Transverse colon (tissue), 4 donors: Measurements from ENCODE around the gene ADD1. TPM values are rescaled to one million over a fixed set of nuclear protein-coding genes. Genes with fewer than 3 reads are reported as not detected.

Experiments used
- DNase-seq: peaks from one replicate; pipeline ENCODE4 v3.0.0-alpha.2; 2019
- H3K27ac ChIP-seq, 4 donors: fragments of 200-600 bp; sonication (generic); 2 replicates each; pipeline ENCODE4 v1.5.1; 2016 to 2018; ENCODE audit warnings: inconsistent platforms in 4 of 4
- H3K27me3 ChIP-seq: fragments of 200-600 bp; sonication (generic); 2 replicates; pipeline ENCODE4 v1.5.1; 2017; ENCODE audit warnings: inconsistent platforms
- H3K36me3 ChIP-seq, 4 donors: fragments of 200-600 bp; sonication (generic); 2 replicates each; pipeline ENCODE4 v1.5.1; 2017 to 2019; ENCODE audit warnings: inconsistent platforms in 4 of 4
- H3K4me1 ChIP-seq, 4 donors: fragments of 200-600 bp; sonication (generic); 2 replicates each; pipeline ENCODE4 v1.5.1; 2017 to 2020; ENCODE audit warnings: inconsistent platforms in 4 of 4
- H3K4me3 ChIP-seq, 4 donors: fragments of 200-600 bp; sonication (generic); 1 replicate in 1 of 4; 2 replicates in 3 of 4; pipeline versions ENCODE4 v1.5.1 to v1.6.1; 2017 to 2019; ENCODE audit warnings: inconsistent platforms in 4 of 4
- H3K9me3 ChIP-seq, 2 donors: fragments of 200-600 bp; sonication (generic); 2 replicates each; pipeline ENCODE4 v1.5.1; 2017 to 2019; ENCODE audit warnings: inconsistent platforms in 2 of 2
- EP300 ChIP-seq: sonication (generic); formaldehyde crosslinking; IDR thresholded peaks from one replicate; pipeline ENCODE4 v1.6.1; 2017; ENCODE audit warnings: antibody characterized with exemption, low read depth
- POLR2A ChIP-seq: fragments of 450-650 bp; IDR thresholded peaks from one replicate; pipeline ENCODE4 v1.6.1; 2016; ENCODE audit warnings: antibody characterized with exemption, mild to moderate bottlenecking, moderate library complexity
- POLR2AphosphoS5 ChIP-seq, 3 donors: sonication (generic); formaldehyde crosslinking; IDR thresholded peaks; one replicate each; pipeline ENCODE4 v1.6.1; 2016; ENCODE audit warnings: antibody characterized with exemption in 3 of 3
- WGBS, 2 donors: methylation state at CpG; one replicate each; pipeline ENCODE4 v1.1.5; 2018; ENCODE audit warnings: low coverage in 1 of 2; 5-methylcytosine and 5-hydroxymethylcytosine counted together
- in situ Hi-C, 4 donors: fragments of 200-750 bp; cut with MboI; loops; one replicate each; pipeline versions ENCODE4 v1.15.0 to v1.15.1; 2017; ENCODE audit warnings: low sequenced_read_pairs in 3 of 4, low pct_ligation_motif_present in 1 of 4, low pct_unique_long_range_greater_than_20kb in 1 of 4
- intact Hi-C: fragments of 100-400 bp; cut with DNase I; formaldehyde crosslinking; loops from one replicate; pipeline ENCODE4 v1.15.1; 2023; ENCODE audit warnings: low total_unique reads
- total RNA-seq, 4 donors: library from RNA; depleted of rRNA; stranded (reverse); fragments of >200 nt; gene quantifications; one replicate each; pipeline ENCODE4 v1.1.0, GENCODE V29; 2016
- TF ChIP-seq, protein P1 (sequence below), 5 experiments: fragments of 200-600 bp in 3 of 5; fragments of 450-650 bp in 2 of 5; sonication (generic) in 3 of 5; IDR thresholded peaks; 1 replicate in 2 of 5; 2 replicates in 3 of 5; pipeline ENCODE4 v1.5.1; 2016 to 2017; ENCODE audit warnings: antibody characterized with exemption in 5 of 5, inconsistent platforms in 3 of 5, mild to moderate bottlenecking in 2 of 5, moderate library complexity in 1 of 5

ADD1 gene
- total RNA-seq, 4 donors from 2014 or later: 218 to 392 (median 299) TPM

DNA sequence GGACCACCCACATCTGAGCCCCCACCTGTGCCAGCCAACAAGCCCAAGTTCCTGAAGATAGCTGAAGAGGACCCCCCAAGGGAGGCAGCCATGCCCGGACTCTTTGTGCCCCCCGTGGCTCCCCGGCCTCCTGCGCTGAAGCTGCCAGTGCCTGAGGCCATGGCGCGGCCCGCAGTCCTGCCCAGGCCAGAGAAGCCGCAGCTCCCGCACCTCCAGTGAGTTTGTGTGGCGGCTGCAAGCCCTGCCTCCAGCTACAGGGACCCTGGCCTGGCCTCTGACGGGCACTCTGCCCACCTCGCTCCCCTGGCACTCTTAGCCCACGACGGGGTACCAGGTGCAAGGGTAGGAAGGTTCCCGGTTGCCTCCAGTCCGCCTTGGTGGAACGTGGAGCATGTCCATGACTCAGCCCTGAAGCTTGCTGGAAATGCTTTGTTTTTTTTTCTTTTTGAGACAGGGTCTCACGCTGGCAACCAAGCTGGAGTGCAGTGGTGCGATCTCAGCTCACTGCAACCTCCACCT, 13.7 kb upstream of the ADD1 start:
- Histone ChIP-seq H3K36me3 (peaks cover 0 to 5% (median under 1%) of the 10 kb centered on the region in 4 donors), H3K9me3 (no peaks in the 10 kb centered on the region), H3K27me3 (no peaks in the 10 kb centered on the region), H3K27ac (no peak overlapping the region), H3K4me3 (no peak overlapping the region), H3K4me1 (peaks cover 0 to 3% (median 0%) of the 10 kb centered on the region in 4 donors)
- TF ChIP-seq, protein P1, sequence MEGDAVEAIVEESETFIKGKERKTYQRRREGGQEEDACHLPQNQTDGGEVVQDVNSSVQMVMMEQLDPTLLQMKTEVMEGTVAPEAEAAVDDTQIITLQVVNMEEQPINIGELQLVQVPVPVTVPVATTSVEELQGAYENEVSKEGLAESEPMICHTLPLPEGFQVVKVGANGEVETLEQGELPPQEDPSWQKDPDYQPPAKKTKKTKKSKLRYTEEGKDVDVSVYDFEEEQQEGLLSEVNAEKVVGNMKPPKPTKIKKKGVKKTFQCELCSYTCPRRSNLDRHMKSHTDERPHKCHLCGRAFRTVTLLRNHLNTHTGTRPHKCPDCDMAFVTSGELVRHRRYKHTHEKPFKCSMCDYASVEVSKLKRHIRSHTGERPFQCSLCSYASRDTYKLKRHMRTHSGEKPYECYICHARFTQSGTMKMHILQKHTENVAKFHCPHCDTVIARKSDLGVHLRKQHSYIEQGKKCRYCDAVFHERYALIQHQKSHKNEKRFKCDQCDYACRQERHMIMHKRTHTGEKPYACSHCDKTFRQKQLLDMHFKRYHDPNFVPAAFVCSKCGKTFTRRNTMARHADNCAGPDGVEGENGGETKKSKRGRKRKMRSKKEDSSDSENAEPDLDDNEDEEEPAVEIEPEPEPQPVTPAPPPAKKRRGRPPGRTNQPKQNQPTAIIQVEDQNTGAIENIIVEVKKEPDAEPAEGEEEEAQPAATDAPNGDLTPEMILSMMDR (IDR thresholded peaks at IDR 0.05): no peak
- TF ChIP-seq EP300 (no peak), POLR2A (no peak), POLR2AphosphoS5 (IDR thresholded peaks at IDR 0.05) (no peak)
- WGBS, 2 donors: 90 to 97% methylated on average over 2 to 19 of the region's 19 CpGs
- DNase-seq: no peak
- in situ Hi-C loops: no loop called here
- intact Hi-C loops: no loop called here

DNA sequence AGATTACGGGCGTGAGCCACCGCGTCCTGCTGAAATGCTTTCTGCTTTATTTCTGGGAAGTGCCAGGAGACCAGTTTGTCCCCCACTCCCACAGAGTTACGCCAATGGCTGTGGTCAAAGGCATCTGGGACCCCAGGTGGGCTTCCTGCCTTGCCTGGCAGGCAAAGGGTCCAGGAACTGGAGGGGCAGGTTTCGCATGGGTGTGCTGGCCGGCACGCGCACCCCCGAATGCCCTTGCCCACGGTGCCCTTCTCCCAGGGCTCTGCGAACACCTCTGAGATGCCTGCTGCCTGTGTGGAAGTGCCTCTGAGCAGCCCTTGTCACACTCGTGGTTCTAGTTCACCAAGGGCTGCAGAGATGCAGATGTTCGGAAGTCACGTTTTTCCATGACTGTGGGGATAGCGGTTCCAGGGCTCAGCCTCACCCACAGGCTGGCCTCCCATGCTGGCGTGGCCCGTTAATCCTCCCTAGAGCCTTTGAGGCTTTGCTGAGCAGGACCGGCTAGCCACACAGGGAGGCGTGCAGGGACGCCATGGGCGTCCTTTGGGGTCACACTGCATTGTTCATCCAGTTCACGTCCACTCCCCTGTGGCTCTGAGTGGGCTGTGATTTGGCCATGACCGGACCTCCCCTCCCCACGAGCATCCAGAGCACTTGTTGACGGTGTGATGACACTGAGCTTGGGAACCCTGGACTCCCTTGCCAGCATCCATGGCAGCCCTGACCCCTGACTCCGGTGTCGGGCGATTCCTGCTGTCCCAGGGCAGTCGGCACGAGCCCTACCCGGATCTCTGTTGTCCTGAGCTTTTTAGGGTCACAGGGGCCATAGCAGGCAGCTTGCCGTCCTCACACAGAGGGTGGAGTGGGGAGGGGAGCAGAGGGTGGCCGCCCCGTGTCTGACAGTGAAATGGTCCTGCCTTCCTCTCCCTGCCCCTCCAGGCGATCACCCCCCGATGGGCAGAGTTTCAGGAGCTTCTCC, 12.7 kb upstream of the ADD1 start:
- no peaks in the 10 kb centered on the region for H3K9me3 ChIP-seq
- in situ Hi-C loops (no loop called here), intact Hi-C loops (no loop called here)
- H3K27ac ChIP-seq: no peak overlapping the region
- 95% methylated on average over 26 of the region's 37 CpGs; no CpG with 5 or more reads in 1 of the 2 donors for WGBS, 2 donors
- H3K4me1 ChIP-seq: peaks cover 0 to 8% (median 0%) of the 10 kb centered on the region in 4 donors
- TF ChIP-seq POLR2A (no peak), EP300 (no peak), POLR2AphosphoS5 (IDR thresholded peaks at IDR 0.05) (no peak)
- TF ChIP-seq, protein P1 (IDR thresholded peaks at IDR 0.05): no peak
- peak; percentile 6 for DNase-seq
- H3K27me3 ChIP-seq: no peaks in the 10 kb centered on the region
- no peak overlapping the region for H3K4me3 ChIP-seq
- peaks cover 0 to 5% (median 0%) of the 10 kb centered on the region in 4 donors for H3K36me3 ChIP-seq

DNA sequence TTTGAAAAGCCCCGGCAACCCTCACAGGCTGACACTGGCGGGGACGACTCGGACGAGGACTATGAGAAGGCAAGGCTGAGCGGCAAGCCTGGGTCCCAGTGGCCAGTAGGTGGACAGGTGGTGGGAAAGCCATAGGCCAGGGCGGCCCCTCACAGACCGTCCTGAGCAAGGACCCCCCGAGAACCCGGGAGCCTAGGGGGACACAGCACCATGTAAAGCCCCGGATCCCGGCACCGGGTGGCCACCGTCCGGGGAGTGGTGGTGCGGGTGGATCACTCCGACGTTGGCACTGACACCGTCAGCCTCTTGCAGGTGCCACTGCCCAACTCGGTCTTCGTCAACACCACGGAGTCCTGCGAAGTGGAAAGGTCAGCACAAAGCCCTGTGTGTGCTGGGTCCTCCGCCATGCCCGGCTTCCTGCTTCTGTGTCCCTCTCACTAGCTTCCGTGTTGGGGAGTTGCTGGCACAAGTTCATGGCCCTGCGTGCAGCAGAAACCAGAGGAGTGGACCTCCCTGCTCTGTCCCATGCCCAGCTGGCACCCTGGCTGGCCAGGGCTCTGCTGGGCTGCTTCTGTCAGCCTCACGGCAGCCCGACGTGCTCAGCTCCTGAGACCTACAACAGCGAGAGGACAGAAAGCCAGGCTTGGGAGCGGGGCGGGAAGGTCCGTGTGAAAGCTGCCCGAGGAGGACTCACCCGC, 11.9 kb upstream of the ADD1 start:
- intact Hi-C loops: no loop called here
- H3K27ac ChIP-seq: no peak overlapping the region
- H3K4me3 ChIP-seq: no peak overlapping the region
- H3K27me3 ChIP-seq: no peaks in the 10 kb centered on the region
- H3K4me1 ChIP-seq: peaks cover 0 to 17% (median 2%) of the 10 kb centered on the region in 4 donors
- peak; percentile 7 for DNase-seq
- no peak for TF ChIP-seq EP300
- TF ChIP-seq, protein P1 (IDR thresholded peaks at IDR 0.05): no peak
- no peak for TF ChIP-seq POLR2A
- no peak for TF ChIP-seq POLR2AphosphoS5 (IDR thresholded peaks at IDR 0.05)
- peaks cover 0 to 5% (median 0%) of the 10 kb centered on the region in 4 donors for H3K36me3 ChIP-seq
- 93 to 100% methylated on average over 3 to 36 of the region's 36 CpGs for WGBS, 2 donors
- no peaks in the 10 kb centered on the region for H3K9me3 ChIP-seq
- in situ Hi-C loops: no loop called here
